HG03045 (cell line): ENCODE measurements around the gene MUL1.

ENCODE experiments used
- ATAC-seq: cut with Tn5 transposase; IDR thresholded peaks from one replicate; pipeline ENCODE4 v1.9.1; 2021; ENCODE audit warnings: mild to moderate bottlenecking, moderate library complexity; ENCODE audit not compliant: unreplicated experiment

Gene MUL1

GRCh38 chr1:20486457-20487235, 21.3 kb downstream of the MUL1 start:
- no peak for ATAC-seq

- ATAC-seq = no peak
Observed at GRCh38 chr1:20485527-20486456, 22.2 kb downstream of the MUL1 start, which contains the start of gene CAMK2N1. Gene CAMK2N1, minus strand, starts transcription at chr1:20486210. Its CDS starts 831 bp downstream, at chr1:20485379.

GRCh38 chr1:20484519-20485462, 23.2 kb downstream of the MUL1 start:
- no peak for ATAC-seq

- ATAC-seq = no peak
Observed at GRCh38 chr1:20483833-20484518, 24.0 kb downstream of the MUL1 start.

- ATAC-seq = no peak
Observed at GRCh38 chr1:20483098-20483832, 24.7 kb downstream of the MUL1 start.

GRCh38 chr1:20481643-20482498, 26.1 kb downstream of the MUL1 start:
- no peak for ATAC-seq

- ATAC-seq = no peak
Observed at GRCh38 chr1:20480951-20481617, 26.9 kb downstream of the MUL1 start.

GRCh38 chr1:20480243-20480944, 27.6 kb downstream of the MUL1 start:
- no peak for ATAC-seq

- no peak for ATAC-seq
Observed at GRCh38 chr1:20479840-20480239, 28.1 kb downstream of the MUL1 start.

- no peak for ATAC-seq
Observed at GRCh38 chr1:20478057-20478635, 29.8 kb downstream of the MUL1 start.

GRCh38 chr1:20477348-20478056, 30.4 kb downstream of the MUL1 start:
- no peak for ATAC-seq

GRCh38 chr1:20476265-20477038, 31.5 kb downstream of the MUL1 start:
- no peak for ATAC-seq

GRCh38 chr1:20474996-20475395, 33.0 kb downstream of the MUL1 start:
- no peak for ATAC-seq

- no peak for ATAC-seq
Observed at GRCh38 chr1:20474333-20474975, 33.5 kb downstream of the MUL1 start.

GRCh38 chr1:20473894-20474293, 34.1 kb downstream of the MUL1 start:
- ATAC-seq = no peak
